HG03135 (cell line): ENCODE results near the gene ZFAND6.
"Not testable (repeated sequence)": the region's sequence is repeated elsewhere in the genome, so short reads cannot be mapped to it uniquely, and the experiment has no call there.

Experiments
- ATAC-seq: cut with Tn5 transposase; IDR thresholded peaks from one replicate; pipeline ENCODE4 v1.9.1; 2021; ENCODE audit warnings: mild to moderate bottlenecking, moderate library complexity; ENCODE audit not compliant: unreplicated experiment

The ZFAND6 gene

DNA sequence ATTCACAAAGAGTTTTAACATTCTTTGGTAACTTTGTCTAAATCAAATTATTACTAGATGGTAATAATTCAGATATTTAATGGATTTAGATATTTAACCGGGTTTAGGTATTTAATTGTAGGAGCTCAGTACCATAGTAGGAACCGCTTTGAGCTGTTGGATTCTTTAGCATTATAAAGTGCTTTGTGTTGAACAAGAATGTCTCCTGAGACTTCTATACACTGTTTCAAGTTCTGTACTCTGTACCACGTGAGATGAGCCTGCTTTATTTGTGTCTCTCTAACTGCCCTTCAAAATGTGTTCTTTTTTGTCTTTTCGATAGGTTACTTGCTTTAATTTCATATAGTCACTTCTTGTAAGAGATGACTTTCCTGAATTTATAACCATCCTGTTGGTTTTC, 36.0 kb downstream of the ZFAND6 start:
- ATAC-seq, result no peak

- no peak for ATAC-seq
Measured at GRCh38 chr15:80095969-80096368, 36.5 kb downstream of the ZFAND6 start.

DNA sequence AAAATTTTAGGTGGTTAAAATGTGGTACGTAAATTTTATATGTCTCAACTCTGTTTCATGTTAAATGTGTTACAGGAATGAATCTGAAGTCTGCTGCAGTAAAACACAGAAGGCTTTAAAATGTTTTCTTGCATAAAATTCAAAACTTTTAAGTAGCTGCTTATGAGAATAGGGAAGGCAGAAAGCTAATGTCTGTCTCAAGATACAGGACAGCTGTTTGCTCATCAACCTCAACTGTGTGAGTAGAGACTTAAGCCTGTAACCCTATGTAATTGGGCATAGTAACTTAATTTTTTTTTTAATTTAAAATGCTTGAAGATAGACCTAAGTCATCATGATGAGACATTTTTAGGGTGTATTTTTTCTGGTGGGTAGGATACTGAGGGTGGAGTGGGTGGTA, 38.9 kb downstream of the ZFAND6 start:
- no peak for ATAC-seq

- no peak for ATAC-seq
Measured at GRCh38 chr15:80099241-80099640, 39.8 kb downstream of the ZFAND6 start.

GRCh38 chr15:80099662-80100061, 40.2 kb downstream of the ZFAND6 start:
- not testable (repeated sequence) for ATAC-seq

GRCh38 chr15:80100247-80100646, 40.8 kb downstream of the ZFAND6 start:
- ATAC-seq, result no peak

GRCh38 chr15:80105193-80105592, 45.7 kb downstream of the ZFAND6 start:
- no peak for ATAC-seq

GRCh38 chr15:80105595-80105994, 46.1 kb downstream of the ZFAND6 start:
- no peak for ATAC-seq

- ATAC-seq, result no peak
Measured at GRCh38 chr15:80106051-80106450, 46.6 kb downstream of the ZFAND6 start.

- no peak for ATAC-seq
Measured at GRCh38 chr15:80107204-80107603, 47.7 kb downstream of the ZFAND6 start.

DNA sequence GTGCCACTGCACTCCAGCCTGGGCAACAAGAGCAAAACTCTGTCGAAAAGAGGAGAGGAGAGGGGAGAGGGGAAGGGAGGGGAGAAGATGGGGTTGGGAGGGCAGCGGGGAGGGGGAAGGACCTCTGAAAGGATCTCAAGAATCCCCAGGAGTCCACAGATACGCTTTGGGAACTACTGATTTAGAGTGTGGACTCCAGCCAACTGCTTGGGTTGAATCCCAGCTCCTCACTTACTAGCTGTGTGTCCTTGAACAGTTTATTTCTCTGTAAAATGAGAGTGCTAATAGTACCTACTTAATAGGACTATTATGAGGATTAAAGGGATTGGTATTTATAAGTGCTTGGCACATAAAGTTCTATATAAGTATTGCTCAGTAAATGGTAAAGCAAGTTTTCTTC, 48.3 kb downstream of the ZFAND6 start:
- no peak for ATAC-seq

DNA sequence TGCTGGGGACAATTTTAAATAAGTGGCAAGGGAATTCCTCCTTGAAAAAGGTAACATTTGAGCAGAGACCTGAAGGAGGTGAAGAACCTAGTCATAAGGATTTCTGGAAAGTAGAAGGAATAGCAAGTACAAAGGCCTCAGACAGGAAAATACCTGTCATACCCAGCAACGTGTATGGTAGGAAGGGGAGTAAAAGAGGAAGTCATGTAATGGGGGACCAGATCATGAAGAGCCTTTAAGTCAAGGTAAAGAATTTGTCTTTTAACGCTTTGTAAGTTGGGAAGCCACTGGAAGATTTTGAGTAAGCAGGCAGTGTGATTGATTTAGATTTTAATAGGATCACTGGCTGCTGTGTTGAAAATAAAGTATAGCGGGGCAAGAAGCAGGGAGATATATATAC, 49.9 kb downstream of the ZFAND6 start:
- no peak for ATAC-seq

DNA sequence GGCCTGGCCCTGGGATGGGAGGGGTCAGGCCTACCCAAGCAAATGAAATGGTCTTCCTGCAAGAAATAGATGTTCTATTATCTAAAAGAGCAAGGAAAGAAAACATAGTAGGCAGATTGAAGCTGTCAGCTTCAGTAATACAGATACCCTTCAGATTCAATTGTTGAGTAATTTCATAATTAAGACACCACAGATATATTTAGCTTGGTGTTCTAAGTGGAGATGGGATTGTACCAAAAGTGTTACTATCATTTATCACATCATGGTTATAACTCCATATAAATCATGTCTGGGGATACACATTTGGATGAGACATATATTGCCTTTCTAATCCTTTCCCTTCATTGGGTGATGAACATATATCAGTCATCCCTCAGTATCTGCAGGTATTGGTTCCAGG, 51.4 kb downstream of the ZFAND6 start:
- ATAC-seq, result no peak

DNA sequence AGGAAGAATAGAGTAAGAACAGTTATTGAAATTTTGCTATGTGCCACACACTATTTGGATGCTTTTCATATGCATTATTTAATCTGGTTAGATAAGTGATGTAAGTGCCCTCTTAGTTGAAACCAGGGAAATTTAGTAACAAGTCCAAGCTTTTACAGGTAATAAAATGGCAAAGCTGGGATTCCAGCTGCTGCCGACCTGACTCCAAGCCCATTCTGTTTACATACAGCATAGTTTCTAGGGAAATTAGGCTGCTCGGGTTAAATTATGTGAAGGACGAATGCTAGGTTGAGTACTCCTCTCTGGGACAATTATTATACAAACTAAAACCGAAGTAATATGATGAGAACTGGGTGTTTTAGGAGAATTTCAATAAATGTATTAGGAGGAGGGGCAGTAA, 54.6 kb downstream of the ZFAND6 start:
- ATAC-seq, result no peak

DNA sequence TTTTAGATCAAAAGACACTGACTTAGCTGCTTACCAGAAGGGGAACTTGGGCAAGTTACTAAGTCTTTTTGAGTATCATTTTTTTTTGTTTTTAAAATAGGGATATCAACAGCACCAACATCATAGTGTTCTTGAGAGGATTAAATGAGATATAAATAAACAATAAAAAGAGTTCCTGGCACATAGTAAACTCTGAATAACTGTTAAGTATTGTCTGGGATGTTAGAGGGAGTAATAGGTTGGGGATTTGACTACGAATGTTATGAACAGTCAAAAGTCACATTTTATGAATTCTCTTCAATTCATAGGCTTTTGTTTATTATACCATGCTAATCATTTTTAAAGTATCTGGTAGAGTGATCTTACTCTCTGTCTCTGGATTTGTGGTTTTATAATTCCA, 55.5 kb downstream of the ZFAND6 start:
- no peak for ATAC-seq

DNA sequence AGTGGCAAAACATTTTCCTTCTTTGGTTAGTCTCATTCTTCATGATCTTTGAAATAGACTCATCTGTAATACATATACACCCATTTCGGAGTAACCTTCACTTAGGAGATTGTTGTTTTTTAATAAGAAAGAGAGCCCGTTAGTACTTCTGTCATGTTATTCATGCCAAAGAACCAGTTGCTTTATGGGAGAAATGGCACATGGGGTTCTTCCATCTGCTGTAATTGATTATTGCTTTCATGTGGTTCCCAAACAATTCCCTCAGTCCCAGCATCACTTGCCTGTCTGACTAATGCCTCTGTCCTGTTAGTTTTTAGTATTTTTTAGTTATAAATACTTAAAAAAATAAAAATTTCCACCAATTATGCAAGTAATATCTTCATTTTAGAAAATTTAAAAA, 59.5 kb downstream of the ZFAND6 start:
- no peak for ATAC-seq

GRCh38 chr15:80120636-80121035, 61.2 kb downstream of the ZFAND6 start:
- no peak for ATAC-seq

- no peak for ATAC-seq
Measured at GRCh38 chr15:80121546-80121945, 62.1 kb downstream of the ZFAND6 start.

DNA sequence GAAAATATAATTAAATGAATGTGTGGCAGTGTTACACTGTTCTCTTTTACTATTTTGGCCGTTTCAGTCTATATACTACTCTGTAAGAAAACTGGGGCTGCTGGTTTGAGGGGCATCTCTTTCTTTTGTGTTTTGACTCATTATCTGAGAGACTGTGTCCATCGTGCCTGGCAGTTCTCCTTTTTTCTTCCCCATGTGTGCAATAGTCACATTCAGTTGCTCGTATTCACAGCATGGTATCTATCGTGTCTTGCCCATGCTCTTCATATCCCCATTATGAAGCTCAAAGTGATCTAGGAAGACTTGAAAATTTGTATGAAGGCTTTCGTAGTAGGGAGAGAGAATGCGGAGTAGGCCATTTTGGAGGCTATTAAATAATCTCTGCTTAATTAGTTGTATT, 63.6 kb downstream of the ZFAND6 start:
- no peak for ATAC-seq

DNA sequence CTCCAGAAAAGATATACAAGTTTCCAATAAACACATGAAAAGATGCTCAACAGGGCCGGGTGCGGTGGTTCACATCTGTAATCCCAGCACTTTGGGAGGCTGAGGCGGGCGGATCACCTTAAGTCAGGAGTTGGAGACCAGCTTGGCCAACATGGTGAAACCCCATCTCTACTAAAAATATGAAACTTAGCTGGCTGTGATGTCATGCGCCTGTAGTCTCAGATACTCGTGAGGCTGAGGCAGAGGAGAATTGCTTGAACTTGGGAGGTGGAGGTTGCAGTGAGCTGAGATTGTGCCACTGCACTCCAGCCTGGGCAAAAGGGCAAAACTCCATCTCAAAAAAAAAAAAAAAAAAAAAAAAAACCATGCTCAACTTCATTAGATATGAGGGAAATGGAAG, 67.8 kb downstream of the ZFAND6 start:
- not testable (repeated sequence) for ATAC-seq

DNA sequence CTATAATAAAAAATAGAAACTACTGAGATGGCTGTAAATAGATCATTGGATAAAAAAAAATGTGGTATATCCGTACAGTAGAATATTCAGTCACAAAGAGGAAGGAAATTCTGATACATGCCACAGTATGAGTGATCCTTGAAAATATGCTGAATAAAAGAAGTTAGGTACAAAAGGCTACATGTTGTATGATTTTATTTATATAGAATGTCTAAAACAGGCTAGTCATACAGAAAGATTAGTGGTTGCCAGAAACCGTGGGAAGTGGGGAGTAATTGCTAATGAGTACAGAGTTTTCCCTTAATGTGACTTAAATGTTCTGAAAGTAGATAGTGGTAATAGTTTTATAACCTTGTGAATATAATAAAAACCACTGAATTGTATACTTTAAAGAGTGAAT, 68.4 kb downstream of the ZFAND6 start:
- no peak for ATAC-seq

- no peak for ATAC-seq
Measured at GRCh38 chr15:80132382-80132781, 72.9 kb downstream of the ZFAND6 start.

DNA sequence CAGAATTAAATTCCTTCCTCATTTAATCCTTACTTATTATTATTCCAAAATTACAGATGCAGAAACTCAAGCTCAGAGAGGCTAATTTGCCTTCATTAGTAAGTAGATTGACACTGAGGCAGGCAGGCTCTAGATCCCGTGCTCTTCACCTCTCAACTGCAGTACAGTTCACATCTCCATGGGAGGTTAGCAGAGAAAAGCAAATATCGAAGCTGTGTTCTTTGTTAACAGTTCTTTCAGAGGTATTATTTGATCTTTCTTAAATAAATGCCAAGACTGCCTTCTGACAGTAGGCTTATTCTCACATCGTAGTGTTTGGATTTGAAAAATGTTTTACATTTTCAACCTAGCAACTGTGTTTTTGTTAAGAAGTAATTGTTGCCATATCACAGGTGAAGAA, 77.4 kb downstream of the ZFAND6 start:
- ATAC-seq, result no peak

DNA sequence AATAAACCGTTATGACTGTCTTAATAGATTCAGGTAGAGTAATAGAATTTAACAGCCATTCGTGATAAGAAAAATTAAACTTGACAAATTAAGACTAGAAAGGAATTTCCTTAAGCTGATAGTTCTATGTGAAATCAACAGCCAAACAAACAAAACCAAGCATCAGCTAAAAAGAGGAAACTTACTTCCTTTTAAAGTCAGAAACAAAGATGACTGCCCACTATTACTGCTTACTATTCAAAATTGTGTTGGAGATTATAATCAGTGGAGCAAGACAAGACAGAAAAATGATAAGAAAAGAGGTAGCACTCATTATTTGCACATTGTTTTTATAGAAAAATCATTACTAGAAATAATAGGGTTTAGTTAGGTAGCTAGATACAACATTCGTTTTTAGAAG, 79.5 kb downstream of the ZFAND6 start:
- no peak for ATAC-seq
